Calu3 (cell line): ENCODE measurements around the gene DCTD. TPM values are rescaled to one million over a fixed set of nuclear protein-coding genes. Genes with fewer than 3 reads are reported as not detected.

Experiments used
- BruUV-seq: library from RNA; stranded (reverse); fragments of 400-500 nt; replicated peaks from 2 replicates; lab custom pipeline; 2021; lab: Mats Ljungman, UMichigan
- CTCF ChIA-PET: fragments of 300-600 bp; sonication (Branson Sonifier 250); formaldehyde crosslinking; loops from one replicate; lab custom pipeline; 2022; ENCODE audit warnings: antibody characterized with exemption; lab: Charles Lee
- DNase-seq: peaks from one replicate; pipeline ENCODE4 v3.0.0; 2022
- H3K27ac Mint-ChIP-seq: one replicate; pipeline ENCODE4 v1.8.0; 2022; ENCODE audit warnings: mixed read lengths; ENCODE audit not compliant: unreplicated experiment
- H3K27me3 Mint-ChIP-seq: one replicate; pipeline ENCODE4 v1.8.0; 2022; ENCODE audit warnings: mixed read lengths; ENCODE audit not compliant: unreplicated experiment
- H3K36me3 Mint-ChIP-seq: one replicate; pipeline ENCODE4 v1.8.0; 2022; ENCODE audit warnings: mild to moderate bottlenecking, moderate library complexity, mixed read lengths; ENCODE audit not compliant: insufficient read depth, unreplicated experiment
- H3K4me1 Mint-ChIP-seq: one replicate; pipeline ENCODE4 v1.8.0; 2022; ENCODE audit warnings: mild to moderate bottlenecking, low read depth, mixed read lengths; ENCODE audit not compliant: unreplicated experiment
- H3K4me3 Mint-ChIP-seq: one replicate; pipeline ENCODE4 v1.8.0; 2022; ENCODE audit warnings: mild to moderate bottlenecking, low read depth, moderate library complexity, mixed read lengths; ENCODE audit not compliant: unreplicated experiment
- H3K9me3 Mint-ChIP-seq: one replicate; pipeline ENCODE4 v1.8.0; 2022; ENCODE audit warnings: low read depth, mixed read lengths; ENCODE audit not compliant: unreplicated experiment
- CTCF ChIP-seq: fragments of 200-600 bp; IDR thresholded peaks from one replicate; pipeline ENCODE4 v1.8.0; 2022; ENCODE audit warnings: antibody characterized with exemption; ENCODE audit not compliant: unreplicated experiment
- intact Hi-C: fragments of 100-400 bp; cut with micrococcal nuclease; formaldehyde crosslinking; loops from one replicate; pipeline ENCODE4 v1.10.0; 2022; ENCODE audit not compliant: unreplicated experiment
- total RNA-seq: library from RNA; stranded (reverse); gene quantifications from 2 replicates; pipeline ENCODE4 v1.2.3, GENCODE V29; 2022

Gene DCTD
- total RNA-seq, 1 experiment from 2014 or later: 65.3 TPM

- H3K27me3 Mint-ChIP-seq: no peaks in the 10 kb centered on the region
- intact Hi-C loops: no loop called here
- no peaks in the 10 kb centered on the region for H3K4me1 Mint-ChIP-seq
- H3K36me3 Mint-ChIP-seq: peaks cover 9% of the 10 kb centered on the region
- H3K4me3 Mint-ChIP-seq: no peak overlapping the region
- no peak overlapping the region for H3K27ac Mint-ChIP-seq
- H3K9me3 Mint-ChIP-seq: no peaks in the 10 kb centered on the region
- no peak for TF ChIP-seq CTCF
- BruUV-seq: no TSS peak
- DNase-seq: no peak
- CTCF ChIA-PET: no interaction called here
Observed at GRCh38 chr4:182884040-182884439, 33.1 kb downstream of the DCTD start.

DNA sequence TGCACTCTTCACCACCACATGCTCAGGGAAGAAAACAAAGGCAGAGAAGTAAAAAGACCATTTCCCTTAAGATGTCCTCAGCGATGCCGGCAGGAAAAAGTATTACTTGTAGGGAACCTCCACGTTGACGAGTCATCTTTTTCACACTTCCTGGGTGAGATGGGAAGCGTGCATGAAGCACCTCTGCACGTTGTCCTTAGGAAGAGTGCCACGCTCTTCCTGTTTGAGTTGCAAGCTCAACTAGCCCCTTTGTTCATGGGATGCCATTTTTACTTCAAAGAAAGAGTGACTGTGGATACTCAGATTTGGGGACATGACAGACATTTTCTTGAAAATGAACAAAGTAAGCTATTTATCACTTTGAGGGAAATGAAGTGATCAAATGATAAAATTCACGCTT, 33.8 kb downstream of the DCTD start:
- Mint-ChIP-seq H3K4me3 (no peak overlapping the region), H3K9me3 (no peaks in the 10 kb centered on the region), H3K27ac (no peak overlapping the region), H3K27me3 (no peaks in the 10 kb centered on the region), H3K36me3 (peaks cover 9% of the 10 kb centered on the region), H3K4me1 (no peaks in the 10 kb centered on the region)
- CTCF ChIA-PET: no interaction called here
- BruUV-seq: no TSS peak
- TF ChIP-seq CTCF: no peak
- DNase-seq: no peak
- intact Hi-C loops: no loop called here

DNA sequence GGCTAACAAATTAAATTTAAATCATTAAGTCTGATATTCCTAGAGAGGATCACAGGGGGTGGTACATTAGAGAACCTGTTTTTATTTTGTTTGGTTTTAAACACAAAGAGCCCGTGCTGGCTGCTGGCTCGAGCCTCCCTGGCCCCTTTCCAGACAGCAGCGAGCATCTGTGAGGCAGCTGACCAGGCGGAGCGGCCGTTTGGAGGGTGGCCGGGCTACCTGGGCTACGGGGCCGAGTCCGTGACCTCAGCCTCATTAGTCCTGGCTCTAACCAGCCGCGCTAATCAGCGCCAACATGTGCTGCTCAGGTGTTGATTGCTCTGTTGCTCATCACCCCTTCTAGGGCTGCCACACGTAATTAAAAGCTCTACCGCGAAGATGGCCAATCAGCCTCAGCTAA, 35.3 kb downstream of the DCTD start:
- Mint-ChIP-seq H3K27ac (no peak overlapping the region), H3K36me3 (peaks cover 8% of the 10 kb centered on the region), H3K9me3 (no peaks in the 10 kb centered on the region), H3K27me3 (no peaks in the 10 kb centered on the region), H3K4me1 (no peaks in the 10 kb centered on the region), H3K4me3 (no peak overlapping the region)
- intact Hi-C loops: no loop called here
- DNase-seq: no peak
- no peak for TF ChIP-seq CTCF
- no TSS peak for BruUV-seq
- CTCF ChIA-PET: no interaction called here

DNA sequence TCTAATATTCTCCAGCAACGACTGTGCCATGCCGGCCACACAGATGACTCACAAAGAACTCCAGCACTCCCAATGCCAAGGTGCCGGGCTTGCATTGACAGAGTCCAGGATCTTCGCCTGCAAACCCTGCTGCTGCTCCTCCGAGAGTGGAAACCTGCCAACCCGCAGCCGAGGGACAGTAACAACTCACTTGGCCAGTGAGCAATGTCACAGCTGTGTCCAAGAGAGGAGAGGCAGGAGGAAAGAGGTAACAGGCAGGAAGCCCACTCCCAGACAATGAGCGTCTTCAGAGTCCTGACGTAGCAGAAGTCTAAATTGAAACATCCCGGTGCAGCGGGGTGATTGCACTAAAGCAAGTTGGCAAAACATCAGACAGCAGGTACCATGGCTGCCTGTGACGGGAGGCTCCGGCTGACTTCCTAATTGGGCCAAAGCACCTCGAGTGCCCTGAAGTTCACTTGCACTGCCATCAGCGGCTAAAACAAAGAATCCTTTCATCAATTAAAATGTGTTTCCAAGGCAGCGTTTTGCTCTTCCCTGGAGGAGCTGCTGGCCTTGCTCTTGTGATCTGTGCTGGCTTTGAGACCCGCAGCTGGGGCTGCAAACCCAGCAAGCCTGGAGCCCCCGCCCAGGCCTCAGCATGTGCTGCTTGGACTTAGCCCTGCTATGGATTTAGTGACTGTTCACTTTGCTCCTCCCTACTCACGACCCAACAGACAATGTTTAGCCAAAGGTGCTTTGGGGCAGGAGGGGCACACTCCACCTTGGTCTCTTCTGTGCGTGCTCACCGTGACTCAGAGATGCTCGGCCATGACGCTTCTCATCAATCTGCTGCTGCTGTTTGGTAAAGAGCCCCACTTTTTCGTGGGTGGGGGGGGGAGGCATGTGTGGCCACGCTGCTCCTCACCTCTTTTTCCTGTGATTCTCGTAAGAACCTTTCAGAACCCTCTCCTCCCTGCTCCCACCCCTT, 36.5 kb downstream of the DCTD start:
- Mint-ChIP-seq H3K27ac (no peak overlapping the region), H3K4me1 (no peaks in the 10 kb centered on the region), H3K9me3 (no peaks in the 10 kb centered on the region), H3K27me3 (no peaks in the 10 kb centered on the region), H3K36me3 (peaks cover 4% of the 10 kb centered on the region), H3K4me3 (no peak overlapping the region)
- CTCF ChIA-PET: no interaction called here
- no peak for DNase-seq
- TF ChIP-seq CTCF: no peak
- intact Hi-C loops: no loop called here
- BruUV-seq: no TSS peak
